GM19324 (cell line): ENCODE measurements around the gene BBOX1.
"Not testable (repeated sequence)": the region's sequence is repeated elsewhere in the genome, so short reads cannot be mapped to it uniquely, and the experiment has no call there.

Experiments used
- ATAC-seq: cut with Tn5 transposase; IDR thresholded peaks from one replicate; pipeline ENCODE4 v1.9.1; 2021; ENCODE audit warnings: mild to moderate bottlenecking, moderate library complexity; ENCODE audit not compliant: unreplicated experiment, low FRiP score

BBOX1 gene, protein sequence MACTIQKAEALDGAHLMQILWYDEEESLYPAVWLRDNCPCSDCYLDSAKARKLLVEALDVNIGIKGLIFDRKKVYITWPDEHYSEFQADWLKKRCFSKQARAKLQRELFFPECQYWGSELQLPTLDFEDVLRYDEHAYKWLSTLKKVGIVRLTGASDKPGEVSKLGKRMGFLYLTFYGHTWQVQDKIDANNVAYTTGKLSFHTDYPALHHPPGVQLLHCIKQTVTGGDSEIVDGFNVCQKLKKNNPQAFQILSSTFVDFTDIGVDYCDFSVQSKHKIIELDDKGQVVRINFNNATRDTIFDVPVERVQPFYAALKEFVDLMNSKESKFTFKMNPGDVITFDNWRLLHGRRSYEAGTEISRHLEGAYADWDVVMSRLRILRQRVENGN

DNA sequence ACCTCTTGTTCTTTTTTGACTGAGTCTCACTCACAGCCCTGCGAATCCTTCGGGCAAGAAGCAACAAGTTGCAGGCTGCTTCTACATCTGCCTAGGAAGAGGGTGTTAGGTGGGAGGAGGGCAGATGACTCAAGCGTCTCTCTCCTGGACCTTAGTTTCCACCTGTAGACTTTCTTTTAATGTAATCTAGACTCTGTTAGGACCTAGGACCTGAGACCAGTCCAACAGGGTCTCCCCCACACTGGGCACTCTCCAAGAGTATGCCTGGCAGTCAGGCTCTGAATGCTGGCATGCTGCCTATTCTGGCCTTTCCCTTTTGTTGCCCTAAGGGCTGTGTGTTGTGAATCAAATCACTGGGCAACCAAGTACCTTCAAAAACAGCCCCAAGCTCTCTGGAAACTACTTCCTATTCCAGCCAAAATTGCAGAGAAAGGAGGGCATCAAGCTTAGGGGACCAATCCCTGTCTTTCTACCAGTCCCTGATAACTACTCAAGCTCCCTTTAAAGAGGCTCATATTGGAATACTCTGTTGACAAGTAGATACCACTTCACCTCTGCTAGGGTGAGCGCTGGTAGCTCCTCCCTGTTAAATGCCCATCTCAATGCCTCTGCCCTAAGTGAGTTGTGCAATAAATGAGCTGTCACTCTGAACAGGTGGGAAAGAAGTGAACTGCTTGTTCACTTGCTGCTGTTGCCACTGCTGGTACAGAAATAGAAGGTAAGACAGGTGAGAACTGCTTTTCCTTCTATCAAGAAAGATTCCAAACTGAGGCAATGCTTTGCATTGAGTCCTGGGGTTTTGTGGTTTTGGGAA lies at the start of gene BBOX1:
Gene BBOX1 (plus strand): TSS at position 514 of the 814 bp plus-strand sequence. CDS start 14,616 bp downstream, outside the sequence.
- ATAC-seq: no peak

DNA sequence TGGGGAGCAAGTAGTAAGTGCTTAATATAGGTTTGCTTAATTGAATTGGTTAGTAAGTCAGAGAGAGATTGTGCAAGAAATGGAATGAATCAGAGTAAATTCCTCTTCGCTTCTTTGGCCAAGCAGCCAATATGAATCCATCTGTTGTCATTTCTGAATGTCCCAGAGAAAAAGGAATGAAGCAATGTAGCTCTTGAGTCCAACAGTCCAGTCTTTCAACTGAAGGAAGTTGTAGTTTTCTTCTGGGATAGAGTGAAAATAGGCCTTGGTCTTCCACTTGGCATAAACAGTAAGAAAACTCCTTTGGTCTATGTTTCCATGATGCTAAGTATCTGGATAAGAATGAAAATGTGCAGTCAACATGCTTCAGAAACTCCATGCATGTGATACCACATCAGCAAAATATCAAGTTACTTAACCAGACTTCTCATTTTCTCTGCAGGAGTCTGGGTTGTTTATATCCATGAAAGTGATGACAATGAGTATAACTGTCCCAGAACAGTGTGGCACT lies 48.5 kb upstream of the BBOX1 start:
- ATAC-seq: no peak

DNA sequence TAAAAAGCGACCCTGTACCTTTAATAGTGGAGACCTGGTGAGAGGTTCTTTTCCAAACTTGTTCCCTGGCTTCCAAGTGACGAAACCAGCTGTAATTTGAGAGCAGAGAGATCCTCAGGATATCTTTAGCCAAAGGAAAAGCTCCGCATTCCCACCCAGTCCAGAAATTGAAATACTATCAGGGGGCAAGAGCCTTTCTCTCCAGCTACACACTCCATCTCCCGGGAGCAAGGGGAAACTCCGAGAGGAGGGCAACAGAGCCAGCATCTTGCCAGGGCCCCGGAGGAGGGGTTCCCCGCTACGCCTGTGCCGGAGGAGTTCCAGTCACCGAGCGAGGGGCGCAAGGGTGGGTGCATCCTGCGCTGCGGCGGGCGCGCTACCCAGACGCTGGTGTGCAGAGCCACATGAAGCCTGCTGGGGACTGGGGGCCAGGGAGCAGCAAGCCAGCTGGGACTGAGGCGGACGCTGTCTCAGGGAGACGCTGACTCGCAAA lies 46.6 kb upstream of the BBOX1 start, which contains the start of gene FIBIN:
Gene FIBIN (plus strand): TSS at position 148 of the 493 bp plus-strand sequence. CDS start 415 bp downstream, outside the sequence.
- no peak for ATAC-seq

DNA sequence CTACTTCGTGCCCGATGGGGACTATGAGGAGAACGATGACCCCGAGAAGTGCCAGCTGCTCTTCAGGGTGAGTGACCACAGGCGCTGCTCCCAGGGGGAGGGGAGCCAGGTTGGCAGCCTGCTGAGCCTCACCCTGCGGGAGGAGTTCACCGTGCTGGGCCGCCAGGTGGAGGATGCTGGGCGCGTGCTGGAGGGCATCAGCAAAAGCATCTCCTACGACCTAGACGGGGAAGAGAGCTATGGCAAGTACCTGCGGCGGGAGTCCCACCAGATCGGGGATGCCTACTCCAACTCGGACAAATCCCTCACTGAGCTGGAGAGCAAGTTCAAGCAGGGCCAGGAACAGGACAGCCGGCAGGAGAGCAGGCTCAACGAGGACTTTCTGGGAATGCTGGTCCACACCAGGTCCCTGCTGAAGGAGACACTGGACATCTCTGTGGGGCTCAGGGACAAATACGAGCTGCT lies 46.0 kb upstream of the BBOX1 start:
- ATAC-seq: no peak

- ATAC-seq: no peak
These were observed 44.7 kb upstream of the BBOX1 start for GRCh38 chr11:26995701-26996460.

GRCh38 chr11:26997378-26997777 lies 43.2 kb upstream of the BBOX1 start:
- ATAC-seq: no peak

DNA sequence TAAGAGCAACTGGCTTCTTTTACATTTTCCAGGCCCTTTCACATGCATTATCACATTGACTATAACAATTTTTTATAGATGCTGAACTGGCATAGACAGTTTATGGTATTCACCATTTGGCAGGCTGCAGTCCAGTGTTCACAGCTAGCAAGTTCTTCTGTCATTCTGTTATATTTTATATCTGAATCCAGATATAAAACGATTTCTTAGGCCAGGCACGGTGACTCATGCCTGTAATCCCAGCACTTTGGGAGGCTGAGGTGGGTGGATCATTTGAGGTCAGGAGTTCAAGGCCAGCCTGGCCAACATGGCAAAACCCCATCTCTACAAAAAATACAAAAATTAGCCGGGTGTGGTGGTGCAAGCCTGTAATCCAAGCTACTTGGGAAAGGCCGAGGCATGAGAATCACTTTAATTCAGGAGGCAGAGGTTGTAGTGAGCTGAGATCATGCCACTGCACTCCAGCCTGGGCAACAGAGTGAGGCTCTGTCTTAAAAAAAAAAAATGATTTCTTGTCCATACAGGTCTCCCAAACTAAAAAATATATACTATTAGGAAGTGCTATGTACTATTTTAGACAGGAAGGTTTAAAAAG lies 39.4 kb upstream of the BBOX1 start:
- ATAC-seq: not testable (repeated sequence)

DNA sequence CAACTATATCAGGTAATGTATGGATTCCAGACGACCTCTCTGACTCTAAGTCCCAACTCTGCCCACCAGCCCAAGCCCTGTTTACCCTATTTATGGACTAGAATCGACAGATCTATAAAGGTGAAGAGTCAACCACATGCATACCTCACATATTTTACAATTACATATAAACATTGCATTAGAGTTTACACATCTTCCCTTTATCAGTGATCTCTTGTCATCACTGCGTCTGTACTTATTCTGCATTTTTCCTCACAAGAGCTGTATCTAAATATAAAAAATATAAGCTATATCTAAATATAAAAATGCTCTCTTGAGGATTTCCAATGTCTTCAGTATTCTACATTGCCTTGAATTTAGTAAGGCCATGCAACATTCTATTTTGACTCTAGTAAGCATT lies 38.2 kb upstream of the BBOX1 start:
- ATAC-seq: no peak

DNA sequence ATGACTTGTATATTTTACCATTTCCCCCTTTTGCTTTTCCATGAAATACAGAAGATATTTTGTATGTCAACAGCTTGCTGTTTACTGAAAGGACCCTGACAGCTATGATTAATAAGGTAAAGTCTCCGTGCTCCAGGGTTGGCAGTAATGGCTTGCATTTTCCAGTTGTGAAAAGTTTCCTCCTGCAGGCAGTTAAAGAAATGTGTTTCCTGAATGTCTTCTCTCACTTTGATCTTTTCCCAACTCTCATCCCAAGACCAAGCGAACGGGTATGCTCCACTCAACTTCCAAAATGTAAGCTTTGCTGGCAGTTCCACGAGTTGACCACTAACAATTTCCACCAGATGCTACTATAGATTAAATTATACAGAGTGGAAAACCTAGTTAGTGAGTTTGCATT lies 37.8 kb upstream of the BBOX1 start:
- no peak for ATAC-seq

DNA sequence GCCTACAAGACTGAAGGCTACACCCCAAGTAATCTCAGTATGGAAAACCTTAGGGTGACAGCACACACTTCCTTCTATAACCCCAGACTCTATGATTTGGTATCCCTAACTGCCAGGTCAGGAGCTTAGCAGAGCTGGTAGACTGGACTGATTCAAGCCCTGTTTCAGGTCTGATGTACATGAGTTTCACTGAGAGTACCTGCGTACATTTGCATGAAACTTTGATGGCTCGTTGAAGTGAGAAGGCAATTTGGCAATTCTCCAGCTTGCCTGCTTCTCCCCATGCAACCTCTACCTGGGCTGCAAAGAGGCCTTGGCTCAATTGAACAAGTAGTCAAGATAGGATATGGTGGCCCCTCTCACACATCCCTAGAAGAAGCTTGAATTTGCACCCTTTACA lies 36.5 kb upstream of the BBOX1 start:
- no peak for ATAC-seq

DNA sequence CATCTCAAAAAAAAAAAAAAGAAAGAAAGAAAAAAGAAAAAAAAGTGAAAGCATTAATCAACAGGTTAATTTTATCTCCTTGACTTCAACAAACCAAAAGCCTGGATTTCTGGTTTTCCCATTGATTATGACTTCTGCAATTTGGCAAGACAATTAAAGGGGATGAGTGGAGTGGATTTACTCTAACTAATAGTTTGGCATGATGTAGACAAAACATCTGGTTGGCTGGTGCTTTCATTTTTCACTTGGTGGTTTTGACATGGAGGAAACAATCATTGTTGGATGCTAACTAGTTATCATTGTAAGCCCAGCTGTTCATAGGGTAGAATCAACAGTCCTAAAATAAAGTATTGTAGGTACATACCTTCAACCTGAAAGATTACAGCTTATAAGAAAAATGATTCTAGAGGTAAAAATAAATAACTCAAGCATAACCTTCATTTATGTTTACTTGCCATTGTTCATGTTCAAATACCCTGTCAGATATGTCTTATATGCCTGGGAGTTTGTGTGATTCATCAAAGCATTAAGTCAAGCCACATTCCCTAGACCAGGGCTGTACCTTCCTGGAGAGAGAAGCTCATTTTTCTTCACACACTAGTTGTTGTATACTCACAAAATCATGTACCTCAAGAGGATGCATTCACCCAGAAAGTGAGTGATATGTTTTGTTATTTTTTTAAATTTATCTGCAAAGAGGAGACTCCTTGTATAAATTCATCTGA lies 31.6 kb upstream of the BBOX1 start:
- ATAC-seq: no peak

DNA sequence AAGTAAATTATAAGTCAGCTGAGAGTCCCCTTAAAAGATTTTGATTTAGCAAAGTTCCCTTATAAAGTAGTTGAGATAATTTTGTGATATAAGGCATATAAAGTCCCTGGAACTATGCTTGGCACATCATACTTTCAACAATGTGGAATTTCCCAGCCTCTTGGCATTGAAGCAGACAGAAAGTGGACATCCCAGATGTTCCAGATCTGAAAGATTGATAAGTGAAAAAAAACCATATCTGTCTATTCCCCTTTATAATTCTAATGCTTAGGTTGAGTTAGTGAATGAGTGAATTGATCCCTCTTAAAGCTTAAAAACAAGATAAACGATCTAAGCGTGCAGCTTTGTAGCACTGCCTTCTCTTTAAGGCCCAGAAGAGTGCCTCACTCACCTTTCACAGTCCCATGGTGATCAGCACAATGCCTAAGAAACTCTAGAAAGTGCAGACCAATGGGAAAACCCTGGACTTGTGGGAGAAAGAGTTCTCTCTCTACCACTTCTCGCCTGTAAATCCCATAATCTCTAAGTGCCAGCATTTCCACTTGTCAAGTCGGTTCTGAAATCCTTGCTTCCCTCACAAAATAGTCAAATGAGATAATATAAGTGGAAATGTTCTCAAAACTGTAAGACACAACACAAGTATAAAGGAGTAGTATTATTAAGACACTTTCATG lies 28.9 kb upstream of the BBOX1 start:
- no peak for ATAC-seq

GRCh38 chr11:27012234-27012921 lies 28.2 kb upstream of the BBOX1 start:
- ATAC-seq: no peak

- ATAC-seq: no peak
These were observed 26.7 kb upstream of the BBOX1 start for GRCh38 chr11:27013781-27014361.

GRCh38 chr11:27018902-27019529 lies 21.6 kb upstream of the BBOX1 start:
- no peak for ATAC-seq

DNA sequence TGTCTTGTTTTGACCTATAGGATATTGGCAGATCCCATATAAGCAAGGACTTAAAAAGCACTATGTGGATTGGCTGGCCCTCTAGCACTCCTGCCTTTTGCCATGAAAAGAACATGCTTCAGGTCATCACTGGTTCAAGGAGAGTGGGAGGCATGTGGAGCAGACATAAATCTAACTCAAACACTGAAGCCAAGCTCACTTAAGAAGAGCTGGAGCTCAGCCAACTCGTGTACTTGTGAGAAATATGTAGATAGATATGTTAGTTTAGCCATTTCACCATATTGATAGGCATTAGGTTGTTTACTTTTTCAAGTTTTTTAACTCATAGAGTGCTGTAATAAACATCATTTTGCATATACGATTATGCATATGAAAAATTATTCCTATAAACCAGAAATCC lies 19.9 kb upstream of the BBOX1 start:
- ATAC-seq: no peak

- ATAC-seq: no peak
These were observed 17.9 kb upstream of the BBOX1 start for GRCh38 chr11:27022659-27023251.
